ENCODE measurements around the gene RFX5. TPM values are rescaled to one million over a fixed set of nuclear protein-coding genes. Genes with fewer than 3 reads are reported as not detected.

RFX5 gene
- total RNA-seq, 4 donors from 2014 or later: 32.6 to 66.1 (median 44.5) TPM

GRCh38 chr1:151293093-151293492, 54.0 kb downstream of the RFX5 start:
- H3K36me3 ChIP-seq: peaks cover 0 to 100% of the 10 kb centered on the region in 2 donors
- ATAC-seq: no peak
- no peak for TF ChIP-seq CTCF (IDR thresholded peaks at IDR 0.05)
- no peak for TF ChIP-seq POLR2AphosphoS5 (IDR thresholded peaks at IDR 0.05)
- no peak for TF ChIP-seq EP300 (IDR thresholded peaks at IDR 0.05)
- no peak for TF ChIP-seq POLR2A (IDR thresholded peaks at IDR 0.05)

GRCh38 chr1:151292207-151293030, 54.6 kb downstream of the RFX5 start:
- WGBS, 2 donors (ENCODE audit: low coverage in 1 of 2): 80 to 90% methylated on average over 1 to 3 of the region's 13 CpGs
- Histone ChIP-seq H3K36me3 (peaks cover 0 to 100% of the 10 kb centered on the region in 2 donors), H3K27me3 (no peaks in the 10 kb centered on the region), H3K4me1 (peaks cover 0 to 19% (median 0%) of the 10 kb centered on the region in 3 donors), H3K4me3 (no peak overlapping the region), H3K9me3 (no peaks in the 10 kb centered on the region), H3K27ac (peak overlapping the region in 3 of 4 donors; percentile 9 to 44 (median 32))
- TF ChIP-seq CTCF (IDR thresholded peaks at IDR 0.05) (no peak), POLR2AphosphoS5 (IDR thresholded peaks at IDR 0.05) (no peak), POLR2A (IDR thresholded peaks at IDR 0.05) (no peak), EP300 (IDR thresholded peaks at IDR 0.05) (no peak)
- no peak for ATAC-seq

More at GRCh38 chr1:151293093-151293492, 54.0 kb downstream of the RFX5 start:
- no peaks in the 10 kb centered on the region for H3K9me3 ChIP-seq
- peaks cover 0 to 19% (median 0%) of the 10 kb centered on the region in 3 donors for H3K4me1 ChIP-seq
- 63 to 75% methylated on average over 2 to 6 of the region's 6 CpGs for WGBS, 2 donors (ENCODE audit: low coverage in 1 of 2)
- peak overlapping the region in 1 of 4 donors; percentile 40 for H3K27ac ChIP-seq
- no peak overlapping the region for H3K4me3 ChIP-seq
- H3K27me3 ChIP-seq: no peaks in the 10 kb centered on the region

- TF ChIP-seq POLR2A (IDR thresholded peaks at IDR 0.05): no peak
- TF ChIP-seq CTCF (IDR thresholded peaks at IDR 0.05): no peak
- Histone ChIP-seq H3K27me3 (no peaks in the 10 kb centered on the region), H3K4me1 (peaks cover 0 to 19% (median 0%) of the 10 kb centered on the region in 3 donors), H3K36me3 (peaks cover 0 to 100% of the 10 kb centered on the region in 2 donors), H3K4me3 (no peak overlapping the region), H3K9me3 (no peaks in the 10 kb centered on the region), H3K27ac (no peak overlapping the region)
- WGBS, 2 donors (ENCODE audit: low coverage in 1 of 2): 94% methylated on average over 5 of the region's 19 CpGs; no CpG with 5 or more reads in 1 of the 2 donors
- ATAC-seq: no peak
Measured at GRCh38 chr1:151290709-151291303, 56.2 kb downstream of the RFX5 start.

Small RNAs within 50 kb of the gene (small RNA-seq; reads per million reads assigned to genes)
- gene RN7SL444P: 0 reads per million in 4 donors

Other genes with a start within 250 kb of the RFX5 start
- 10 to 100 TPM in 1 of 4 donors, 1 to 10 TPM in 3; 6.1 to 13.9 (median 8.0) TPM for gene SEMA6C, start 200.6 kb downstream of the RFX5 start, total RNA-seq
- gene TNFAIP8L2, start 190.6 kb downstream of the RFX5 start, total RNA-seq: 1 to 10 TPM in 3 of 4 donors, under 1 TPM in 1; 0.85 to 7.2 (median 4.4) TPM
- gene LYSMD1, start 181.3 kb downstream of the RFX5 start, total RNA-seq: 10 to 100 TPM; 14.0 to 28.6 (median 14.4) TPM
- gene SCNM1, start 181.1 kb downstream of the RFX5 start, total RNA-seq: 10 to 100 TPM; 18.7 to 32.0 (median 25.6) TPM
- 1 to 10 TPM in 1 of 4 donors, not detected in 3; 2.2 TPM for gene TMOD4, start 171.3 kb downstream of the RFX5 start, total RNA-seq
- gene VPS72, start 157.1 kb downstream of the RFX5 start, total RNA-seq: 10 to 100 TPM; 46.4 to 82.0 (median 66.5) TPM
- gene PIP5K1A, start 148.7 kb downstream of the RFX5 start, total RNA-seq: 10 to 100 TPM; 42.8 to 80.1 (median 49.9) TPM
- 100 to 1,000 TPM; 163 to 184 (median 171) TPM for gene PSMD4, start 92.5 kb downstream of the RFX5 start, total RNA-seq
- 10 to 100 TPM; 18.4 to 27.6 (median 24.4) TPM for gene ZNF687, start 65.0 kb downstream of the RFX5 start, total RNA-seq
- 100 to 1,000 TPM in 2 of 4 donors, 10 to 100 TPM in 2; 95.0 to 104 (median 97.9) TPM for gene PI4KB, start 19.8 kb downstream of the RFX5 start, total RNA-seq
- gene SELENBP1, start 25.5 kb upstream of the RFX5 start, total RNA-seq: 100 to 1,000 TPM in 2 of 4 donors, 10 to 100 TPM in 2; 52.8 to 251 (median 109) TPM
- gene PSMB4, start 52.3 kb upstream of the RFX5 start, total RNA-seq: 100 to 1,000 TPM; 192 to 245 (median 232) TPM
- gene POGZ, start 112.2 kb upstream of the RFX5 start, total RNA-seq: 10 to 100 TPM; 25.8 to 68.2 (median 47.3) TPM
- gene CGN, start 164.1 kb upstream of the RFX5 start, total RNA-seq: 1 to 10 TPM in 1 of 4 donors, under 1 TPM in 3; 0.13 to 2.2 (median 0.29) TPM
- 10 to 100 TPM; 15.1 to 20.4 (median 17.5) TPM for gene TUFT1, start 193.1 kb upstream of the RFX5 start, total RNA-seq

Data from gastroesophageal sphincter (tissue), 4 donors.